MCF 10A (cell line): ENCODE measurements around the gene RTN3. TPM values are rescaled to one million over a fixed set of nuclear protein-coding genes. Genes with fewer than 3 reads are reported as not detected.

Experiments
- BruUV-seq: library from RNA; stranded (reverse); fragments of 400-500 nt; replicated peaks from 2 replicates; lab custom pipeline; 2021; lab: Mats Ljungman, UMichigan
- CTCF ChIA-PET: fragments of 300-600 bp; sonication (Branson Sonifier 250); formaldehyde crosslinking; extraction: SDS; loops from one replicate; lab custom pipeline; 2021; ENCODE audit warnings: antibody characterized with exemption, inconsistent platforms; lab: Yijun Ruan, JAX
- POLR2A ChIA-PET: fragments of 300-600, 350-650 bp; sonication (Branson Sonifier 250); formaldehyde crosslinking; extraction: SDS; loops from one replicate; lab custom pipeline; 2020; ENCODE audit warnings: antibody characterized with exemption, inconsistent platforms; lab: Yijun Ruan, JAX
- DNase-seq: peaks from one replicate; pipeline ENCODE4 v3.0.0-alpha.2; 2018; ENCODE audit not compliant: unreplicated experiment
- H3K27ac Mint-ChIP-seq: one replicate; pipeline ENCODE4 v1.8.0; 2022; ENCODE audit warnings: mild to moderate bottlenecking, low read depth, mixed read lengths; ENCODE audit not compliant: unreplicated experiment
- H3K27me3 Mint-ChIP-seq: one replicate; pipeline ENCODE4 v1.8.0; 2022; ENCODE audit warnings: mixed read lengths; ENCODE audit not compliant: insufficient read depth, unreplicated experiment
- H3K36me3 Mint-ChIP-seq: one replicate; pipeline ENCODE4 v1.8.0; 2022; ENCODE audit warnings: mild to moderate bottlenecking, moderate library complexity, mixed read lengths; ENCODE audit not compliant: insufficient read depth, unreplicated experiment
- H3K4me1 Mint-ChIP-seq: one replicate; pipeline ENCODE4 v1.8.0; 2022; ENCODE audit warnings: mixed read lengths; ENCODE audit not compliant: insufficient read depth, unreplicated experiment
- H3K4me3 Mint-ChIP-seq: one replicate; pipeline ENCODE4 v1.8.0; 2022; ENCODE audit warnings: mild to moderate bottlenecking, moderate library complexity, mixed read lengths; ENCODE audit not compliant: unreplicated experiment
- H3K9me3 Mint-ChIP-seq: one replicate; pipeline ENCODE4 v1.8.0; 2022; ENCODE audit warnings: mixed read lengths; ENCODE audit not compliant: unreplicated experiment
- CTCF ChIP-seq: fragments of 200-600 bp; IDR thresholded peaks from one replicate; pipeline ENCODE4 v1.8.0; 2022; ENCODE audit warnings: antibody characterized with exemption, mild to moderate bottlenecking; ENCODE audit not compliant: unreplicated experiment
- intact Hi-C: fragments of 100-400 bp; cut with micrococcal nuclease; formaldehyde crosslinking; loops from 2 replicates; pipeline ENCODE4 v1.14.1; 2022
- total RNA-seq: library from RNA; stranded (reverse); gene quantifications from 2 replicates; pipeline ENCODE4 v1.2.3, GENCODE V29; 2022

Gene RTN3
- total RNA-seq, 1 experiment from 2014 or later: 95.4 TPM

- no peak overlapping the region for H3K4me3 Mint-ChIP-seq
- peaks cover 3% of the 10 kb centered on the region for H3K4me1 Mint-ChIP-seq
- TF ChIP-seq CTCF: no peak
- BruUV-seq: no TSS peak
- ChIA-PET CTCF (interaction anchor here (1.2 kb wide), 1 partner anchor 10 kb away, joined by 3 read pairs; no protein-coding TSS in a partner anchor), POLR2A (no interaction called here)
- no peaks in the 10 kb centered on the region for H3K27me3 Mint-ChIP-seq
- no peak for DNase-seq
- H3K9me3 Mint-ChIP-seq: no peaks in the 10 kb centered on the region
- intact Hi-C loops: no loop called here
- no peak overlapping the region for H3K27ac Mint-ChIP-seq
- peaks cover 7% of the 10 kb centered on the region for H3K36me3 Mint-ChIP-seq
Observed at GRCh38 chr11:63719987-63720386, 38.7 kb downstream of the RTN3 start.

- H3K4me1 Mint-ChIP-seq: no peaks in the 10 kb centered on the region
- no peak overlapping the region for H3K27ac Mint-ChIP-seq
- no peak for TF ChIP-seq CTCF
Observed at GRCh38 chr11:63720611-63721010, 39.3 kb downstream of the RTN3 start.

GRCh38 chr11:63729326-63729725 is 48.0 kb downstream of the RTN3 start:
- POLR2A ChIA-PET: no interaction called here
- CTCF ChIA-PET: interaction anchor here (0.7 to 3.5 kb wide), 6 partner anchors 9 to 250 kb away, joined by 3 to 13 read pairs (median 3); no protein-coding TSS in a partner anchor
- peak; percentile 17 for DNase-seq
- Mint-ChIP-seq H3K9me3 (no peaks in the 10 kb centered on the region), H3K4me3 (no peak overlapping the region), H3K27ac (no peak overlapping the region), H3K4me1 (no peaks in the 10 kb centered on the region), H3K36me3 (peaks cover 9% of the 10 kb centered on the region), H3K27me3 (no peaks in the 10 kb centered on the region)
- intact Hi-C loops: no loop called here
- no TSS peak for BruUV-seq
- no peak for TF ChIP-seq CTCF

More at GRCh38 chr11:63720611-63721010, 39.3 kb downstream of the RTN3 start:
- CTCF ChIA-PET: interaction anchor here (1.2 kb wide), 1 partner anchor 9 kb away, joined by 3 read pairs; no protein-coding TSS in a partner anchor
- no peaks in the 10 kb centered on the region for H3K27me3 Mint-ChIP-seq
- BruUV-seq: no TSS peak
- POLR2A ChIA-PET: no interaction called here
- H3K9me3 Mint-ChIP-seq: no peaks in the 10 kb centered on the region
- H3K36me3 Mint-ChIP-seq: peaks cover 7% of the 10 kb centered on the region
- intact Hi-C loops: no loop called here
- DNase-seq: no peak
- no peak overlapping the region for H3K4me3 Mint-ChIP-seq

GRCh38 chr11:63736864-63737263 is 55.6 kb downstream of the RTN3 start:
- Mint-ChIP-seq H3K9me3 (no peaks in the 10 kb centered on the region), H3K4me1 (peaks cover 5% of the 10 kb centered on the region), H3K36me3 (peaks cover 16% of the 10 kb centered on the region), H3K27me3 (no peaks in the 10 kb centered on the region), H3K4me3 (no peak overlapping the region), H3K27ac (no peak overlapping the region)
- no peak for DNase-seq
- intact Hi-C loops: no loop called here
- BruUV-seq: no TSS peak
- TF ChIP-seq CTCF: no peak
- ChIA-PET CTCF (interaction anchor here (0.7 to 10.3 kb wide), 4 partner anchors 50 to 258 kb away, joined by 3 to 127 read pairs (median 22); no protein-coding TSS in a partner anchor), POLR2A (interaction anchor here (1.4 to 5.3 kb wide), 3 partner anchors 16 to 66 kb away, joined by 5 to 33 read pairs (median 12); partner anchors contain the start of genes ATL3 and RTN3)
